Fibroblast of lung (primary cell): ENCODE results near the gene STK16. TPM values are rescaled to one million over a fixed set of nuclear protein-coding genes. Genes with fewer than 3 reads are reported as not detected.

ENCODE experiments used
- DNase-seq, 2 donors: peaks; one replicate each; pipeline versions ENCODE4 v3.0.0 to v3.0.0-alpha.2; 2010; ENCODE audit warnings: low read depth in 2 of 2
- H2AFZ ChIP-seq: 2 replicates; pipeline ENCODE4 v1.5.1; 2012; ENCODE audit warnings: low read length, control low read depth, inconsistent platforms
- H3K27ac ChIP-seq: 2 replicates; pipeline ENCODE4 v1.5.1; 2011; ENCODE audit warnings: low read length, control low read depth; ENCODE audit not compliant: insufficient read depth
- H3K27me3 ChIP-seq: 2 replicates; pipeline ENCODE4 v1.5.1; 2011; ENCODE audit warnings: mild to moderate bottlenecking, low read length; ENCODE audit not compliant: control insufficient read depth, insufficient read depth
- H3K36me3 ChIP-seq: 2 replicates; pipeline ENCODE4 v1.5.1; 2011; ENCODE audit warnings: low read length; ENCODE audit not compliant: control insufficient read depth, insufficient read depth
- H3K4me1 ChIP-seq: 2 replicates; pipeline ENCODE4 v1.5.1; 2011; ENCODE audit warnings: low read length; ENCODE audit not compliant: control insufficient read depth, insufficient read depth; ENCODE audit errors: extremely low read depth
- H3K4me2 ChIP-seq: 2 replicates; pipeline ENCODE4 v1.5.1; 2011; ENCODE audit warnings: low read length, control low read depth; ENCODE audit not compliant: insufficient read depth; ENCODE audit errors: extremely low read depth
- H3K4me3 ChIP-seq, 4 experiments: fragments of 200-600 bp in 1 of 4; sonication (generic) in 1 of 4; replicated peaks in 1 of 4; 2 replicates each; pipeline ENCODE4 v1.5.1; 2011 to 2016; ENCODE audit warnings: low read length in 4 of 4, low read depth in 3 of 4, mild to moderate bottlenecking in 3 of 4, control low read depth in 2 of 4, inconsistent platforms in 1 of 4, mixed read lengths in 1 of 4; ENCODE audit not compliant: insufficient read depth in 1 of 4; ENCODE audit errors: control extremely low read depth in 1 of 4
- H3K79me2 ChIP-seq: 2 replicates; pipeline ENCODE4 v1.5.1; 2012; ENCODE audit warnings: mild to moderate bottlenecking, low read length, inconsistent platforms; ENCODE audit not compliant: control insufficient read depth, insufficient read depth
- H3K9ac ChIP-seq: 2 replicates; pipeline ENCODE4 v1.5.1; 2011; ENCODE audit warnings: mild to moderate bottlenecking, low read length, control low read depth; ENCODE audit not compliant: insufficient read depth
- H3K9me3 ChIP-seq: 2 replicates; pipeline ENCODE4 v1.5.1; 2012; ENCODE audit warnings: low read depth, low read length; ENCODE audit not compliant: control insufficient read depth, insufficient read depth
- H4K20me1 ChIP-seq: 2 replicates; pipeline ENCODE4 v1.5.1; 2011; ENCODE audit warnings: low read length; ENCODE audit not compliant: control insufficient read depth, insufficient read depth; ENCODE audit errors: extremely low read depth
- CTCF ChIP-seq, 2 donors: IDR thresholded peaks in 1 of 2; conservative IDR thresholded peaks in 1 of 2; 1 replicate in 1 of 2; 2 replicates in 1 of 2; pipeline ENCODE4 v1.5.1; 2011 to 2012; ENCODE audit warnings: low read length in 2 of 2, control low read depth in 1 of 2, inconsistent platforms in 1 of 2, low read depth in 1 of 2, mild to moderate bottlenecking in 1 of 2
- EZH2 ChIP-seq: IDR thresholded peaks from 2 replicates; pipeline ENCODE4 v1.5.1; 2012; ENCODE audit warnings: low read length, control low read depth, mild to moderate bottlenecking; ENCODE audit errors: missing control alignments
- polyA plus RNA-seq, 2 donors: library from polyadenylated mRNA; depleted of rRNA in 1 of 2; stranded (reverse) in 1 of 2; unstranded in 1 of 2; fragments of >200 nt; gene quantifications; 2 replicates each; pipeline ENCODE4 v1.2.1, GENCODE V29; 2011 to 2012; ENCODE audit warnings: missing spikeins in 1 of 2
- total RNA-seq: library from RNA; depleted of rRNA; stranded (reverse); fragments of >200 nt; gene quantifications from 2 replicates; pipeline ENCODE4 v1.2.1, GENCODE V29; 2014

Gene STK16
- total and polyA plus RNA-seq, 2 donors (not counting 1 experiment from before 2014, with no cell fraction given), result 30.7 to 35.7 TPM

DNA sequence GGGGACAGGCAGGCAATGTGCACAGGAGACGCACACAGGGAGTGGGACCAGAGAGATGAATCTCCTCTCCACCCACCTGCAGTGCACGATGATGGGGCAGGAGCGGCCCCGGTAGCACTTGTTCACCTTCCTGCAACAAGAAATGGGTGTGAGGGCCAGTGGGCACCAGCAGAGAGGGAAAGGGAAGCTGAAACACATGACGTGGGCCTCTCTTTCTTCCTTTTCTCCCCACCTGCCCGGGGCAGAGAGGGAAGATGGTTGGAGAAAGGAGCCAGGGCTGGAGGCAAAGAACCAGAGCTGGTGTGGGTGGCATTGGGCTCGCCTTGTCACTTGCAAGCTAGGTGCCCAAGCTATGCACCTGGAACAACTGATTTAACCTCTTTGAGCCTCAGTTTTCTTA is 46.1 kb downstream of the STK16 start:
- H3K4me3 ChIP-seq, result no peak overlapping the region

GRCh38 chr2:219291910-219292490 is 46.7 kb downstream of the STK16 start:
- Histone ChIP-seq H3K4me2 (no peak overlapping the region), H3K27ac (no peak overlapping the region), H3K9ac (no peak overlapping the region), H3K27me3 (no peaks in the 10 kb centered on the region), H2AFZ (no peak overlapping the region), H3K4me3 (no peak overlapping the region), H3K9me3 (no peaks in the 10 kb centered on the region), H3K79me2 (no peaks in the 10 kb centered on the region), H3K36me3 (no peaks in the 10 kb centered on the region), H4K20me1 (no peaks in the 10 kb centered on the region), H3K4me1 (peaks cover 8% of the 10 kb centered on the region)
- no peak for DNase-seq
- TF ChIP-seq EZH2, result no peak
- no peak for TF ChIP-seq CTCF (conservative IDR thresholded peaks at IDR 0.05 in 1 of 2, IDR thresholded peaks at IDR 0.05 in 1 of 2; ENCODE audit: low read depth in 1 of 2, low read length in 2 of 2)

More for the DNA sequence above, 46.1 kb downstream of the STK16 start:
- H3K79me2 ChIP-seq, result no peaks in the 10 kb centered on the region
- no peak overlapping the region for H3K27ac ChIP-seq
- H3K9ac ChIP-seq, result no peak overlapping the region
- H2AFZ ChIP-seq, result no peak overlapping the region
- H3K36me3 ChIP-seq, result peaks cover 2% of the 10 kb centered on the region
- TF ChIP-seq EZH2 (no peak), CTCF (conservative IDR thresholded peaks at IDR 0.05 in 1 of 2, IDR thresholded peaks at IDR 0.05 in 1 of 2; ENCODE audit: low read depth in 1 of 2, low read length in 2 of 2) (no peak)
- no peaks in the 10 kb centered on the region for H3K9me3 ChIP-seq
- peaks cover 11% of the 10 kb centered on the region for H3K4me1 ChIP-seq
- H4K20me1 ChIP-seq, result no peaks in the 10 kb centered on the region
- H3K27me3 ChIP-seq, result no peaks in the 10 kb centered on the region
- H3K4me2 ChIP-seq, result no peak overlapping the region
- no peak for DNase-seq

- Histone ChIP-seq H3K4me2 (no peak overlapping the region), H3K36me3 (no peaks in the 10 kb centered on the region), H3K4me3 (no peak overlapping the region), H3K27me3 (no peaks in the 10 kb centered on the region), H3K9me3 (no peaks in the 10 kb centered on the region), H2AFZ (no peak overlapping the region), H3K4me1 (peaks cover 8% of the 10 kb centered on the region), H4K20me1 (no peaks in the 10 kb centered on the region), H3K27ac (no peak overlapping the region), H3K79me2 (no peaks in the 10 kb centered on the region), H3K9ac (no peak overlapping the region)
- DNase-seq, result no peak
- TF ChIP-seq CTCF (conservative IDR thresholded peaks at IDR 0.05 in 1 of 2, IDR thresholded peaks at IDR 0.05 in 1 of 2; ENCODE audit: low read depth in 1 of 2, low read length in 2 of 2), result no peak
Observed at GRCh38 chr2:219292616-219293015, 47.3 kb downstream of the STK16 start.
